K562 (cell line): ENCODE measurements around the gene EGFL7. TPM values are rescaled to one million over a fixed set of nuclear protein-coding genes. Genes with fewer than 3 reads are reported as not detected.

ENCODE experiments used
- AFF4 ChIP-seq: sonication (generic); formaldehyde crosslinking; IDR thresholded peaks from 2 replicates; pipeline ENCODE4 v1.8.0; 2023; ENCODE audit warnings: mild to moderate bottlenecking, missing genetic modification reagents
- CGGBP1 ChIP-seq: fragments of 250-450 bp; sonication (Bioruptor Pico); IDR thresholded peaks from 2 replicates; pipeline ENCODE4 v1.9.0; 2021; ENCODE audit warnings: mild to moderate bottlenecking
- COPS2 ChIP-seq: fragments of 450-650 bp; conservative IDR thresholded peaks from 2 replicates; pipeline ENCODE4 v1.6.1; 2016; ENCODE audit warnings: mild to moderate bottlenecking, moderate library complexity
- CREB1 ChIP-seq, 2 experiments: sonication (generic) in 1 of 2; formaldehyde crosslinking in 1 of 2; IDR thresholded peaks; 2 replicates each; pipeline versions ENCODE4 v1.6.1 to v1.8.0; 2012 to 2022; ENCODE audit warnings: inconsistent platforms in 1 of 2, mild to moderate bottlenecking in 1 of 2, missing genetic modification reagents in 1 of 2, moderate library complexity in 1 of 2
- MNT ChIP-seq, 2 experiments: fragments of 450-650 bp; conservative IDR thresholded peaks; 2 replicates each; pipeline ENCODE4 v1.6.1; 2017; ENCODE audit warnings: mild to moderate bottlenecking in 2 of 2, moderate library complexity in 2 of 2
- NR2C1 ChIP-seq, 2 experiments: fragments of 450-650 bp; IDR thresholded peaks; 2 replicates each; pipeline ENCODE4 v1.6.1; 2017; ENCODE audit warnings: mild to moderate bottlenecking in 2 of 2, antibody characterized with exemption in 1 of 2, inconsistent platforms in 1 of 2, missing compliant biosample characterization in 1 of 2, missing genetic modification characterization in 1 of 2
- PRPF4 ChIP-seq: fragments of 200-400 bp; formaldehyde crosslinking; IDR thresholded peaks from one replicate; pipeline ENCODE4 v1.6.1; 2017; ENCODE audit warnings: low read length, low read depth, mild to moderate bottlenecking; ENCODE audit not compliant: insufficient read depth, poor library complexity, severe bottlenecking
- TBP ChIP-seq: optimal IDR thresholded peaks from 2 replicates; pipeline ENCODE3; 2011; ENCODE audit warnings: low read depth, low read length, improper control_type of control experiment
- THRA ChIP-seq: fragments of 450-650 bp; IDR thresholded peaks from 2 replicates; pipeline ENCODE4 v1.6.1; 2017; ENCODE audit warnings: mild to moderate bottlenecking, moderate library complexity
- ZFP36 ChIP-seq: fragments of 150-350 bp; IDR thresholded peaks from 2 replicates; pipeline ENCODE4 v1.6.1; 2018; ENCODE audit warnings: low read length, low read depth; ENCODE audit not compliant: partially characterized antibody
- ZNF143 ChIP-seq: sonication (generic); formaldehyde crosslinking; IDR thresholded peaks from 2 replicates; pipeline ENCODE4 v1.9.0; 2022; ENCODE audit warnings: mild to moderate bottlenecking, missing genetic modification reagents
- ZNF174 ChIP-seq: fragments of 250-450 bp; sonication (Bioruptor Pico); IDR thresholded peaks from 2 replicates; pipeline ENCODE4 v1.4.0; 2020; ENCODE audit warnings: mild to moderate bottlenecking
- ZNF253 ChIP-seq: fragments of 250-450 bp; sonication (Bioruptor Pico); conservative IDR thresholded peaks from 2 replicates; pipeline ENCODE4 v1.6.1; 2021; ENCODE audit warnings: mild to moderate bottlenecking
- ZNF592 ChIP-seq: fragments of 450-650 bp; IDR thresholded peaks from 2 replicates; pipeline ENCODE4 v1.6.1; 2017; ENCODE audit warnings: antibody characterized with exemption, mild to moderate bottlenecking
- polyA plus RNA-seq, 8 experiments: library from polyadenylated mRNA; depleted of rRNA in 4 of 8; stranded (reverse) in 5 of 8; unstranded in 3 of 8; fragments of >200 nt; fragmentation: Nextera tagmentation in 2 of 8; fragmentation: Illumina TruSeq in 1 of 8; extraction: Ambion mirVana in 2 of 8; extraction: Trizol in 1 of 8; gene quantifications; 2 replicates each; pipeline versions ENCODE4 v1.2.1 to v1.2.3, GENCODE V29; 2011 to 2014; ENCODE audit warnings: inconsistent platforms in 1 of 8, missing spikeins in 1 of 8
- total RNA-seq, 7 experiments: library from RNA; depleted of rRNA in 6 of 7; stranded (reverse); fragments of >200 nt in 6 of 7; fragmentation: Illumina TruSeq in 2 of 7; extraction: Trizol in 2 of 7; gene quantifications; 2 replicates each; pipeline versions ENCODE4 v1.2.1 to v1.2.3, GENCODE V29; 2011 to 2021; ENCODE audit warnings: low replicate concordance in 1 of 7

Gene EGFL7
- total and polyA plus RNA-seq, 9 of the 15 experiments (the other 6 are each of a cell fraction or from before 2014, with no cell fraction given) = 1.5 to 286 (median 55.5) TPM

GRCh38 chr9:136614372-136614922 is 48.3 kb upstream of the EGFL7 start (continued):
- no peak for TF ChIP-seq THRA
- no peak for TF ChIP-seq AFF4
- no peak for TF ChIP-seq ZNF174
- peak in 1 of 2 experiments; percentile 62; a peak in 2 of 4 replicates for TF ChIP-seq MNT (conservative IDR thresholded peaks at IDR 0.05)
- TF ChIP-seq COPS2 = no peak
- TF ChIP-seq CREB1 (IDR thresholded peaks at IDR 0.05) = no peak
- no peak for TF ChIP-seq CREB1 (CRISPR knock-in tag; IDR thresholded peaks at IDR 0.05)
- TF ChIP-seq TBP = no peak
- TF ChIP-seq ZFP36 = no peak
- peak; percentile 61 for TF ChIP-seq ZNF592
- no peak for TF ChIP-seq PRPF4
- TF ChIP-seq ZNF253 = no peak
- no peak for TF ChIP-seq ZNF143 (CRISPR knock-in tag)
- TF ChIP-seq CGGBP1 = no peak
- TF ChIP-seq NR2C1 (IDR thresholded peaks at IDR 0.05) = no peak
- no peak for TF ChIP-seq NR2C1 (tag; IDR thresholded peaks at IDR 0.05)
